ENCODE measurements around the gene NTM. TPM values are rescaled to one million over a fixed set of nuclear protein-coding genes. Genes with fewer than 3 reads are reported as not detected.
A peak's percentile ranks its signal among the peaks of the same experiment; 100 is the strongest.

Gene NTM
- total RNA-seq, 1 donor from 2014 or later, result 92.1 TPM

- H3K4me1 Mint-ChIP-seq (ENCODE audit: low read depth), result no peaks in the 10 kb centered on the region
- no peak for TF ChIP-seq CTCF (IDR thresholded peaks at IDR 0.05)
- no peaks in the 10 kb centered on the region for H3K36me3 Mint-ChIP-seq (ENCODE audit: low read depth)
- no peaks in the 10 kb centered on the region for H3K27me3 Mint-ChIP-seq (ENCODE audit: low read depth)
- no peak overlapping the region for H3K4me3 Mint-ChIP-seq (ENCODE audit: unreplicated experiment)
- no peaks in the 10 kb centered on the region for H3K9me3 Mint-ChIP-seq (ENCODE audit: low read depth)
- DNase-seq (ENCODE audit: low spot score), result no peak
- no peak overlapping the region for H3K27ac Mint-ChIP-seq (ENCODE audit: unreplicated experiment)
Measured at GRCh38 chr11:131622193-131622592, 251.8 kb downstream of the NTM start.

GRCh38 chr11:131624531-131624930 lies 254.1 kb downstream of the NTM start:
- DNase-seq (ENCODE audit: low spot score), result no peak
- H3K27ac Mint-ChIP-seq (ENCODE audit: unreplicated experiment), result no peak overlapping the region
- H3K4me3 Mint-ChIP-seq (ENCODE audit: unreplicated experiment), result no peak overlapping the region
- no peaks in the 10 kb centered on the region for H3K4me1 Mint-ChIP-seq (ENCODE audit: low read depth)
- H3K27me3 Mint-ChIP-seq (ENCODE audit: low read depth), result peaks cover 2% of the 10 kb centered on the region
- H3K9me3 Mint-ChIP-seq (ENCODE audit: low read depth), result no peaks in the 10 kb centered on the region
- TF ChIP-seq CTCF (IDR thresholded peaks at IDR 0.05), result no peak
- H3K36me3 Mint-ChIP-seq (ENCODE audit: low read depth), result no peaks in the 10 kb centered on the region

GRCh38 chr11:131626788-131627187 lies 256.4 kb downstream of the NTM start:
- H3K9me3 Mint-ChIP-seq (ENCODE audit: low read depth), result no peaks in the 10 kb centered on the region
- peaks cover 6% of the 10 kb centered on the region for H3K27me3 Mint-ChIP-seq (ENCODE audit: low read depth)
- H3K4me1 Mint-ChIP-seq (ENCODE audit: low read depth), result no peaks in the 10 kb centered on the region
- H3K27ac Mint-ChIP-seq (ENCODE audit: unreplicated experiment), result no peak overlapping the region
- H3K4me3 Mint-ChIP-seq (ENCODE audit: unreplicated experiment), result no peak overlapping the region
- TF ChIP-seq CTCF (IDR thresholded peaks at IDR 0.05), result no peak
- no peak for DNase-seq (ENCODE audit: low spot score)
- H3K36me3 Mint-ChIP-seq (ENCODE audit: low read depth), result no peaks in the 10 kb centered on the region

- no peak for TF ChIP-seq CTCF (IDR thresholded peaks at IDR 0.05)
- H3K9me3 Mint-ChIP-seq (ENCODE audit: low read depth), result no peaks in the 10 kb centered on the region
- no peak overlapping the region for H3K27ac Mint-ChIP-seq (ENCODE audit: unreplicated experiment)
- no peaks in the 10 kb centered on the region for H3K36me3 Mint-ChIP-seq (ENCODE audit: low read depth)
- H3K27me3 Mint-ChIP-seq (ENCODE audit: low read depth), result peaks cover 6% of the 10 kb centered on the region
- no peak overlapping the region for H3K4me3 Mint-ChIP-seq (ENCODE audit: unreplicated experiment)
- DNase-seq (ENCODE audit: low spot score), result no peak
- no peaks in the 10 kb centered on the region for H3K4me1 Mint-ChIP-seq (ENCODE audit: low read depth)
Measured at GRCh38 chr11:131628739-131629138, 258.3 kb downstream of the NTM start.

GRCh38 chr11:131629925-131630540 lies 259.6 kb downstream of the NTM start:
- H3K9me3 Mint-ChIP-seq (ENCODE audit: low read depth), result no peaks in the 10 kb centered on the region
- H3K36me3 Mint-ChIP-seq (ENCODE audit: low read depth), result no peaks in the 10 kb centered on the region
- no peak overlapping the region for H3K27ac Mint-ChIP-seq (ENCODE audit: unreplicated experiment)
- H3K4me1 Mint-ChIP-seq (ENCODE audit: low read depth), result no peaks in the 10 kb centered on the region
- DNase-seq (ENCODE audit: low spot score), result no peak
- H3K4me3 Mint-ChIP-seq (ENCODE audit: unreplicated experiment), result no peak overlapping the region
- peaks cover 11% of the 10 kb centered on the region for H3K27me3 Mint-ChIP-seq (ENCODE audit: low read depth)
- peak; percentile 30 for TF ChIP-seq CTCF (IDR thresholded peaks at IDR 0.05)
